Measurements from ENCODE around the gene ZNF836. TPM values are rescaled to one million over a fixed set of nuclear protein-coding genes. Genes with fewer than 3 reads are reported as not detected.

Gene ZNF836
- total RNA-seq, 4 donors from 2014 or later = 5.6 to 17.8 (median 8.7) TPM

- intact Hi-C loops (cut with DNase I; ENCODE audit: low total_unique reads) = loop anchor here (5.0 kb wide), 1 partner anchor 98 kb away; no protein-coding TSS in a partner anchor
- H3K4me3 ChIP-seq = peak within 1 kb of the TSS; percentile 52 to 79 (median 62)
- no peaks in the 10 kb centered on the region for H3K36me3 ChIP-seq
- peak within 1 kb of the TSS; percentile 94 to 100 (median 96) for H3K27ac ChIP-seq
- no peaks in the 10 kb centered on the region for H3K27me3 ChIP-seq
- WGBS, 2 donors (ENCODE audit: low coverage in 1 of 2) = 1% methylated on average over 48 of the region's 49 CpGs; no CpG with 5 or more reads in 1 of the 2 donors
- DNase-seq = peak; percentile 99
- peak; percentile 84 to 92 (median 90) for TF ChIP-seq POLR2AphosphoS5 (IDR thresholded peaks at IDR 0.05)
- no peak for TF ChIP-seq EP300 (IDR thresholded peaks at IDR 0.05; ENCODE audit: low read depth)
- peak; percentile 72 to 93 (median 86) for TF ChIP-seq CTCF (IDR thresholded peaks at IDR 0.05)
- TF ChIP-seq POLR2A (IDR thresholded peaks at IDR 0.05) = peak; percentile 86
- peaks cover 0 to 17% (median 14%) of the 10 kb centered on the region in 4 donors for H3K4me1 ChIP-seq
- H3K9me3 ChIP-seq = no peaks in the 10 kb centered on the region
- in situ Hi-C loops (cut with MboI; ENCODE audit: low pct_ligation_motif_present in 1 of 4, low pct_unique_long_range_greater_than_20kb in 1 of 4, low sequenced_read_pairs in 3 of 4) = loop anchor here in 2 of 4 donors (5.0 to 10.0 kb wide), 2 partner anchors 95 to 98 kb away; no protein-coding TSS in a partner anchor
Observed at GRCh38 chr19:52139252-52140031, 32.0 kb downstream of the ZNF836 start, which contains the start of gene ZNF616. Gene ZNF616, minus strand, starts transcription at chr19:52139938. Its CDS starts 9,426 bp downstream, at chr19:52130512.

DNA sequence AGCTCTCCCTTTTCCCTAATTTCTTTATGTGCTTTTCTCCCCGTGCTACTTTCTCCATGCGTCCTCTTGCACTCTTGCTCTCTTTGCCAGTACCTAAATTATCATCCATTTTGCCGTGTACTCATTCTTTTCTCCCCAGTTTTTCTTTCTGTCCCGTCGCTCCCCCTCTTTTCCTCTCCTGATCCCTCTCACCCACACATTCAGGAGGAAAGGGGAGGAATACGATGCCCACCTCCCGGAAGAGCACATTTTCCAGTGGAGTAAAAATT is 32.5 kb downstream of the ZNF836 start:
- Histone ChIP-seq H3K36me3 (no peaks in the 10 kb centered on the region), H3K27ac (peak overlapping the region; percentile 94 to 100 (median 96)), H3K4me3 (peak overlapping the region; percentile 52 to 79 (median 62)), H3K4me1 (peaks cover 0 to 17% (median 14%) of the 10 kb centered on the region in 4 donors), H3K27me3 (no peaks in the 10 kb centered on the region), H3K9me3 (no peaks in the 10 kb centered on the region)
- TF ChIP-seq POLR2AphosphoS5 (IDR thresholded peaks at IDR 0.05) = no peak
- no peak for TF ChIP-seq EP300 (IDR thresholded peaks at IDR 0.05; ENCODE audit: low read depth)
- no peak for TF ChIP-seq CTCF (IDR thresholded peaks at IDR 0.05)
- TF ChIP-seq POLR2A (IDR thresholded peaks at IDR 0.05) = no peak
- in situ Hi-C loops (cut with MboI; ENCODE audit: low pct_ligation_motif_present in 1 of 4, low pct_unique_long_range_greater_than_20kb in 1 of 4, low sequenced_read_pairs in 3 of 4) = no loop called here
- intact Hi-C loops (cut with DNase I; ENCODE audit: low total_unique reads) = loop anchor here (5.0 kb wide), 1 partner anchor 98 kb away; no protein-coding TSS in a partner anchor
- 0% methylated on average over 7 of the region's 7 CpGs for WGBS, 2 donors (ENCODE audit: low coverage in 1 of 2)
- no peak for DNase-seq

GRCh38 chr19:52138278-52138982 is 33.0 kb downstream of the ZNF836 start:
- Histone ChIP-seq H3K4me1 (peaks cover 0 to 17% (median 14%) of the 10 kb centered on the region in 4 donors), H3K27me3 (no peaks in the 10 kb centered on the region), H3K9me3 (no peaks in the 10 kb centered on the region), H3K36me3 (no peaks in the 10 kb centered on the region), H3K4me3 (peak overlapping the region; percentile 52 to 79 (median 62)), H3K27ac (peak overlapping the region; percentile 94 to 100 (median 96))
- intact Hi-C loops (cut with DNase I; ENCODE audit: low total_unique reads) = loop anchor here (5.0 kb wide), 1 partner anchor 99 kb away; no protein-coding TSS in a partner anchor
- TF ChIP-seq EP300 (IDR thresholded peaks at IDR 0.05; ENCODE audit: low read depth) = no peak
- TF ChIP-seq CTCF (IDR thresholded peaks at IDR 0.05) = no peak
- no peak for TF ChIP-seq POLR2AphosphoS5 (IDR thresholded peaks at IDR 0.05)
- no peak for TF ChIP-seq POLR2A (IDR thresholded peaks at IDR 0.05)
- in situ Hi-C loops (cut with MboI; ENCODE audit: low pct_ligation_motif_present in 1 of 4, low pct_unique_long_range_greater_than_20kb in 1 of 4, low sequenced_read_pairs in 3 of 4) = no loop called here
- DNase-seq = peak; percentile 25
- 9 to 10% methylated on average over 9 to 14 of the region's 14 CpGs for WGBS, 2 donors (ENCODE audit: low coverage in 1 of 2)

GRCh38 chr19:52120286-52120685 is 51.1 kb downstream of the ZNF836 start:
- no peak for DNase-seq
- no peaks in the 10 kb centered on the region for H3K27me3 ChIP-seq
- no peak for TF ChIP-seq POLR2AphosphoS5 (IDR thresholded peaks at IDR 0.05)
- TF ChIP-seq CTCF (IDR thresholded peaks at IDR 0.05) = no peak
- no peak for TF ChIP-seq EP300 (IDR thresholded peaks at IDR 0.05; ENCODE audit: low read depth)
- TF ChIP-seq POLR2A (IDR thresholded peaks at IDR 0.05) = no peak
- H3K4me1 ChIP-seq = no peaks in the 10 kb centered on the region
- H3K9me3 ChIP-seq = peaks cover 95 to 98% of the 10 kb centered on the region in 2 donors
- in situ Hi-C loops (cut with MboI; ENCODE audit: low pct_ligation_motif_present in 1 of 4, low pct_unique_long_range_greater_than_20kb in 1 of 4, low sequenced_read_pairs in 3 of 4) (no loop called here), intact Hi-C loops (cut with DNase I; ENCODE audit: low total_unique reads) (no loop called here)
- 95 to 100% methylated on average over 3 of the region's 3 CpGs for WGBS, 2 donors (ENCODE audit: low coverage in 1 of 2)
- peaks cover 14 to 100% (median 57%) of the 10 kb centered on the region in 4 donors for H3K36me3 ChIP-seq
- no peak overlapping the region for H3K27ac ChIP-seq
- no peak overlapping the region for H3K4me3 ChIP-seq

Measured in transverse colon (tissue), 4 donors.